Activated gamma-delta T cell treated with anti-CD3 and anti-CD28 coated beads, Interleukin-2, amount 50 U/mL, for 16 hours (primary cell): ENCODE measurements around the gene KIF26B.

ENCODE experiments used
- DNase-seq: peaks from one replicate; pipeline ENCODE4 v3.0.0-alpha.2; 2020; ENCODE audit warnings: low read depth

Gene KIF26B

GRCh38 chr1:245751726-245752470 lies 597.1 kb downstream of the KIF26B start:
- no peak for DNase-seq

- no peak for DNase-seq
These were observed 597.8 kb downstream of the KIF26B start for GRCh38 chr1:245752561-245752960.

- DNase-seq, result no peak
These were observed 599.0 kb downstream of the KIF26B start for GRCh38 chr1:245753807-245754206.

DNA sequence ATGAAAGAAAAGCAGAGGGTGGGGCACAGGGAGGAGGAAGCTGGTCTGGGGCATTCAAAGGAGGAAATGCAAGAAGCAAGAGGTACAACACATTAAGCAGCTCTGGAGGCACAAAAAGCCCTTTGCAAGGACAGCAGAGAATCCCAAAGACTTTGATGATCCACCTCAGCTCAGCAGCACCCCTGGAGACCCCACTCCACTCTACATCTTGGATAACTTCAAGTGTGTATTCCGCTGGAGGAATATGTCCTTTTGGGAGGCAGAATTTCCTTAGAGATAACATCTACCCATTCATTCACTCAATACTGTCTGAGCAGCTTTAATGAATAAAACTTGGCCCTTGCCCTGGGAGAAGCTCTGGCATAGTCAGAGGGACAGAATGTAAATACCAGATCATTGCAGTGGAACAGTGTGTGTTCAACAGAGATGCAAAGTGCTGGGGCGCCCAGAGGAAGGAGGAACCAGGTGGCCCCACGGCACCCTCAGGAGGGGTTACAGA lies 599.7 kb downstream of the KIF26B start:
- no peak for DNase-seq
